Measurements from ENCODE around the gene MBNL1.

DNA sequence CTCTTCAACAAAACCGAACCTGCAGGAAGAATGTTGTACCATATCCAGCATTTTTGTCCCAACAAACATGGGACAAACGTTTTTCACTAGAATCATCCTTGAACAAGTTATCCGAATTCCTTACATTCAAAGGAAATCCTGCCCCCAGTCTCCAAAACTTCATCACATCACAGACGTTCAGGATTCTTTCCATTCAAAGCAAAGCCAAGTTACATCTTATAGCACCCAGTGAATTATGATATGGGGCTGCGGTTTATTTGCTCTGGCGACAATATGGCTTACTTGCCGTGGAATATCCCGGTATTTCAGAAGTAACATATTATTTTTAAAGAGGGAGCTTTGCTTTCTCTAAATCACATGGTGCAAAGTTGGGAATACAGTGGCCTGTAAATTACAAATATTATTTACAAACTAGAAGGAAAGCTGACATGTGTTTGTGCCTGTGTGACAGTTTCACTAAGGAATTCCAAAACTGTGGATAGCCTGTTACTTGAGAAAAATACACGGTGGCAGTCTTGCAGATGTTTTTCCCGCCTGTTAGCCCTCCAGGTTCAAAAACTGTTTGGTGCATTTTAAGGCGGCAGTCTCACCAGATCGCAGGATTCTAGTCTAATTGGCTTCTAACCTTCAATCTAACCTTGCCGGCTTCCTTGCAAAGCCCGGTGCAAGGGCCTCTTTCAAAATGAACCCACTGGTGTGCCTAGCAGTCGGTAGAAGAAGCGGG, 736 bp upstream of the MBNL1 start:
- no peak for TF ChIP-seq POLR2AphosphoS5 (IDR thresholded peaks at IDR 0.05; ENCODE audit: low read depth, low read length)
- no peak for TF ChIP-seq POLR2A (IDR thresholded peaks at IDR 0.05; ENCODE audit: low read depth, low read length)

Data from GM12891 (cell line).